CD14-positive monocyte (primary cell): ENCODE results near the gene TTLL13. TPM values are rescaled to one million over a fixed set of nuclear protein-coding genes. Genes with fewer than 3 reads are reported as not detected.

Experiments
- DNase-seq, 3 donors: peaks; one replicate each; pipeline ENCODE4 v3.0.0-alpha.2; 2011 to 2022
- H2AFZ ChIP-seq: 2 replicates; pipeline ENCODE4 v1.6.0; 2012; ENCODE audit warnings: mild to moderate bottlenecking, low read depth, low read length, inconsistent platforms; ENCODE audit not compliant: insufficient read depth, poor library complexity, severe bottlenecking
- H3K27ac ChIP-seq, 2 donors: 1 replicate in 1 of 2; 2 replicates in 1 of 2; pipeline ENCODE4 v1.5.1; 2012 to 2013; ENCODE audit warnings: low read length in 2 of 2, control low read depth in 1 of 2, inconsistent platforms in 1 of 2, low read depth in 1 of 2, mild to moderate bottlenecking in 1 of 2
- H3K27me3 ChIP-seq, 2 donors: one replicate each; pipeline versions ENCODE4 v1.6.0 to v1.6.1; 2011 to 2013; ENCODE audit warnings: low read length in 2 of 2; ENCODE audit not compliant: control insufficient read depth in 2 of 2, insufficient read depth in 2 of 2
- H3K36me3 ChIP-seq, 2 donors: replicated peaks in 1 of 2; 1 replicate in 1 of 2; 2 replicates in 1 of 2; pipeline versions ENCODE4 v1.5.1 to v1.6.1; 2012 to 2013; ENCODE audit warnings: low read length in 2 of 2, control low read depth in 1 of 2, inconsistent platforms in 1 of 2, mild to moderate bottlenecking in 1 of 2; ENCODE audit not compliant: insufficient read depth in 2 of 2, control insufficient read depth in 1 of 2
- H3K4me1 ChIP-seq, 2 donors: 1 replicate in 1 of 2; 2 replicates in 1 of 2; pipeline versions ENCODE4 v1.5.1 to v1.6.1; 2012 to 2013; ENCODE audit warnings: low read length in 2 of 2, control low read depth in 1 of 2, inconsistent platforms in 1 of 2, mild to moderate bottlenecking in 1 of 2, moderate library complexity in 1 of 2; ENCODE audit not compliant: insufficient read depth in 2 of 2, control insufficient read depth in 1 of 2
- H3K4me2 ChIP-seq: replicated peaks from 2 replicates; pipeline ENCODE3; 2012; ENCODE audit warnings: low read length, moderate library complexity, mild to moderate bottlenecking; ENCODE audit not compliant: poor library complexity, severe bottlenecking; ENCODE audit errors: extremely low read depth
- H3K4me3 ChIP-seq, 3 experiments: fragments of 200-600 bp in 1 of 3; sonication (generic) in 1 of 3; replicated peaks in 1 of 3; 1 replicate in 2 of 3; 2 replicates in 1 of 3; pipeline ENCODE4 v1.5.1; 2011 to 2013; ENCODE audit warnings: low read length in 3 of 3, mild to moderate bottlenecking in 3 of 3, control low read depth in 2 of 3, low read depth in 2 of 3, inconsistent platforms in 1 of 3, moderate library complexity in 1 of 3
- H3K79me2 ChIP-seq: 2 replicates; pipeline ENCODE4 v1.6.0; 2012; ENCODE audit warnings: mild to moderate bottlenecking, control low read depth, inconsistent platforms, low read length, moderate library complexity; ENCODE audit not compliant: insufficient read depth
- H3K9ac ChIP-seq: 2 replicates; pipeline ENCODE4 v1.6.0; 2017; ENCODE audit warnings: low read length, mild to moderate bottlenecking; ENCODE audit not compliant: insufficient read depth, poor library complexity, severe bottlenecking
- H3K9me3 ChIP-seq, 2 donors: replicated peaks in 1 of 2; 1 replicate in 1 of 2; 2 replicates in 1 of 2; pipeline versions ENCODE4 v1.5.1 to v1.6.1; 2012 to 2013; ENCODE audit warnings: low read length in 2 of 2, control low read depth in 1 of 2; ENCODE audit not compliant: control insufficient read depth in 1 of 2, insufficient read depth in 1 of 2
- H4K20me1 ChIP-seq: 2 replicates; pipeline ENCODE4 v1.6.0; 2012; ENCODE audit warnings: mild to moderate bottlenecking, low read length, control low read depth, moderate library complexity; ENCODE audit not compliant: insufficient read depth
- H3K27ac Mint-ChIP-seq, 7 donors: one replicate each; pipeline ENCODE4 v1.8.0; 2020; ENCODE audit warnings: mild to moderate bottlenecking in 7 of 7, mixed read lengths in 7 of 7, moderate library complexity in 6 of 7, inconsistent platforms in 2 of 7
- H3K27me3 Mint-ChIP-seq, 3 donors: one replicate each; pipeline ENCODE4 v1.8.0; 2021 to 2022; ENCODE audit warnings: low read depth in 3 of 3, mild to moderate bottlenecking in 3 of 3, mixed read lengths in 3 of 3, moderate library complexity in 3 of 3, inconsistent platforms in 1 of 3
- H3K36me3 Mint-ChIP-seq, 2 donors: one replicate each; pipeline ENCODE4 v1.8.0; 2020; ENCODE audit warnings: mixed read lengths in 2 of 2, inconsistent platforms in 1 of 2, mild to moderate bottlenecking in 1 of 2
- H3K4me1 Mint-ChIP-seq: one replicate; pipeline ENCODE4 v1.8.0; 2020; ENCODE audit warnings: mild to moderate bottlenecking, mixed read lengths
- H3K4me3 Mint-ChIP-seq, 2 donors: one replicate each; pipeline ENCODE4 v1.8.0; 2020; ENCODE audit warnings: mild to moderate bottlenecking in 2 of 2, mixed read lengths in 2 of 2, moderate library complexity in 1 of 2
- H3K9me3 Mint-ChIP-seq, 7 donors: one replicate each; pipeline ENCODE4 v1.8.0; 2020 to 2022; ENCODE audit warnings: mixed read lengths in 7 of 7, mild to moderate bottlenecking in 6 of 7, moderate library complexity in 6 of 7, inconsistent platforms in 2 of 7
- WGBS: methylation state at CpG from one replicate; pipeline ENCODE4 v1.1.5; 2013; ENCODE audit warnings: missing lambda C conversion rate; ENCODE audit not compliant: insufficient coverage; 5-methylcytosine and 5-hydroxymethylcytosine counted together
- intact Hi-C, 2 donors: fragments of 100-400 bp; cut with micrococcal nuclease; formaldehyde crosslinking; loops; one replicate each; pipeline versions ENCODE4 v1.15.0 to v1.15.1; 2023
- polyA plus RNA-seq, 3 donors: library from polyadenylated mRNA; depleted of rRNA in 1 of 3; unstranded in 2 of 3; stranded (reverse) in 1 of 3; fragments of 300-500 nt in 2 of 3; fragments of >200 nt in 1 of 3; fragmentation: Illumina TruSeq in 2 of 3; gene quantifications; 1 replicate in 2 of 3; 2 replicates in 1 of 3; pipeline ENCODE4 v1.2.3, GENCODE V29; 2012 to 2021
- TF ChIP-seq, protein P1 (sequence below): fragments of 200-600 bp; IDR thresholded peaks from one replicate; pipeline ENCODE4 v1.8.0; 2022; ENCODE audit warnings: antibody characterized with exemption, mild to moderate bottlenecking

Gene TTLL13
- polyA plus RNA-seq, 3 donors: 0.08 to 0.13 TPM; not detected in 1

DNA sequence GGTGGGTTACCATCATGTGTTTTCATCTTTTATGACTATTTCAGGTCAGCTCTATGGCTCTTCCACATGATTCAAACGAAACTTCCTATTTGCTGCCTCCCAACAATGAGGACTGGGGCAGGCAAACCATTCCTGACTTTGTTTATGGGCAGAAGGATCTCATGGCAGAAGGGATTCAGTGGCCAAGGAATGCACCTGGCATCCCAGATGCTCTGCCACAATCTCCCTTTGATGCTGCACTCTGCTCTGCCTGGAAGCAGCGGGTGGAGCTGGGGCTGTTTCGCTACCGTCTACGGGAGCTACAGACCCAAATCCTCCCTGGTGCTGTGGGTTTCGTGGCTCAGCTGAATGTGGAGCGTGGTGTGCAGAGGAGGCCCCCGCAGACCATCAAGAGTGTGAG, 8.5 kb upstream of the TTLL13 start:
- Mint-ChIP-seq H3K27me3 (peaks cover 0 to 1% (median 1%) of the 10 kb centered on the region in 3 donors), H3K27ac (no peak overlapping the region), H3K4me1 (peaks cover 5% of the 10 kb centered on the region), H3K36me3 (peaks cover 28 to 43% of the 10 kb centered on the region in 2 donors), H3K9me3 (peaks cover 0 to 5% (median 0%) of the 10 kb centered on the region in 7 donors), H3K4me3 (no peak overlapping the region)
- Histone ChIP-seq H4K20me1 (no peaks in the 10 kb centered on the region), H3K79me2 (no peaks in the 10 kb centered on the region), H3K36me3 (peaks cover 18 to 38% of the 10 kb centered on the region in 2 donors), H3K4me2 (no peak overlapping the region), H3K27me3 (no peaks in the 10 kb centered on the region), H3K4me1 (no peaks in the 10 kb centered on the region), H3K4me3 (no peak overlapping the region), H3K9ac (no peak overlapping the region), H3K27ac (no peak overlapping the region), H2AFZ (no peak overlapping the region), H3K9me3 (no peaks in the 10 kb centered on the region)
- WGBS: 94% methylated on average over 8 of the region's 8 CpGs
- no peak for DNase-seq
- intact Hi-C loops: no loop called here
- TF ChIP-seq, protein P1, sequence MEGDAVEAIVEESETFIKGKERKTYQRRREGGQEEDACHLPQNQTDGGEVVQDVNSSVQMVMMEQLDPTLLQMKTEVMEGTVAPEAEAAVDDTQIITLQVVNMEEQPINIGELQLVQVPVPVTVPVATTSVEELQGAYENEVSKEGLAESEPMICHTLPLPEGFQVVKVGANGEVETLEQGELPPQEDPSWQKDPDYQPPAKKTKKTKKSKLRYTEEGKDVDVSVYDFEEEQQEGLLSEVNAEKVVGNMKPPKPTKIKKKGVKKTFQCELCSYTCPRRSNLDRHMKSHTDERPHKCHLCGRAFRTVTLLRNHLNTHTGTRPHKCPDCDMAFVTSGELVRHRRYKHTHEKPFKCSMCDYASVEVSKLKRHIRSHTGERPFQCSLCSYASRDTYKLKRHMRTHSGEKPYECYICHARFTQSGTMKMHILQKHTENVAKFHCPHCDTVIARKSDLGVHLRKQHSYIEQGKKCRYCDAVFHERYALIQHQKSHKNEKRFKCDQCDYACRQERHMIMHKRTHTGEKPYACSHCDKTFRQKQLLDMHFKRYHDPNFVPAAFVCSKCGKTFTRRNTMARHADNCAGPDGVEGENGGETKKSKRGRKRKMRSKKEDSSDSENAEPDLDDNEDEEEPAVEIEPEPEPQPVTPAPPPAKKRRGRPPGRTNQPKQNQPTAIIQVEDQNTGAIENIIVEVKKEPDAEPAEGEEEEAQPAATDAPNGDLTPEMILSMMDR: no peak

DNA sequence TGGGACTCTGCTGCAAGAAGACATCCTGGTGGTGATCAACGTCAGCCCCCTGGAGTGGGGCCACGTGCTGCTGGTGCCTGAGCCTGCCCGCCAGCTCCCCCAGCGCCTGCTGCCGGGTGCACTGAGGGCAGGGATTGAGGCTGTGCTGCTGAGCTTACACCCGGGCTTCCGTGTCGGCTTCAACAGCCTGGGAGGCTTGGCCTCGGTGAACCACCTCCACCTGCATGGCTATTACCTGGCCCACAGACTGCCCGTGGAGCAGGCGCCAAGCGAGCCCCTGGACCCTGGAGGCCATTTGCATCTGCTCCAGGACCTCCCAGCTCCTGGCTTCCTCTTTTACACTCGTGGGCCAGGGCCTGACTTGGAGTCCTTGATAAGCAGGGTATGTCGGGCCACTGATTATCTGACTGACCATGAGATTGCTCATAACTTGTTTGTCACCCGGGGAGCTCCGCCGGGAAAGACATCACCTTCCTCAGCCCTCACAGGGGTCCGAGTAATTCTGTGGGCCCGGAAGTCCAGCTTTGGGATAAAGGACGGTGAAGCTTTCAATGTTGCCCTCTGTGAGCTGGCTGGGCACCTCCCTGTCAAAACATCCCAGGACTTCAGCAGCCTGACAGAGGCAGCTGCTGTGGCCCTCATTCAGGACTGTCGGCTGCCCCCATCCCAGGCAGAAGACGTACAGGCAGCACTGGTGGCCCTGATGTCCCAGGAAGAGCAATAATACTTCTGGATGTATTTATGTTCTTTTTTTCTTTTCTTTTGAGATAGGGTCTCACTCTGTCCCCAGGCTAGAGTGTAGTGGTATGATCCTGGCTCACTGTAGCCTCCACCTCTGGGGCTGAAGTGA, 7.8 kb upstream of the TTLL13 start:
- Histone ChIP-seq H3K9me3 (no peaks in the 10 kb centered on the region), H3K9ac (no peak overlapping the region), H3K4me3 (no peak overlapping the region), H3K27ac (no peak overlapping the region), H3K36me3 (peaks cover 18 to 32% of the 10 kb centered on the region in 2 donors), H3K4me1 (no peaks in the 10 kb centered on the region), H3K79me2 (no peaks in the 10 kb centered on the region), H2AFZ (no peak overlapping the region), H4K20me1 (no peaks in the 10 kb centered on the region), H3K27me3 (no peaks in the 10 kb centered on the region), H3K4me2 (no peak overlapping the region)
- 90% methylated on average over 17 of the region's 22 CpGs for WGBS
- Mint-ChIP-seq H3K4me1 (peaks cover 5% of the 10 kb centered on the region), H3K4me3 (no peak overlapping the region), H3K9me3 (peaks cover 0 to 5% (median 0%) of the 10 kb centered on the region in 7 donors), H3K27ac (peak overlapping the region in 1 of 7 donors; percentile 12), H3K27me3 (peaks cover 0 to 4% (median 1%) of the 10 kb centered on the region in 3 donors), H3K36me3 (peaks cover 23 to 36% of the 10 kb centered on the region in 2 donors)
- intact Hi-C loops: no loop called here
- TF ChIP-seq, protein P1: no peak
- no peak for DNase-seq
